IPS-20b (cell line): ENCODE data around the gene GPR32.
A peak's percentile ranks its signal among the peaks of the same experiment; 100 is the strongest.

Experiments
- H3K27ac ChIP-seq: one replicate; pipeline ENCODE4 v1.5.1; 2013; ENCODE audit warnings: low read length
- H3K27me3 ChIP-seq: 2 replicates; pipeline ENCODE4 v1.6.1; 2013; ENCODE audit warnings: mild to moderate bottlenecking, low read length, inconsistent platforms; ENCODE audit not compliant: insufficient read depth
- H3K36me3 ChIP-seq: 2 replicates; pipeline ENCODE4 v1.6.1; 2013; ENCODE audit warnings: low read depth, mild to moderate bottlenecking, inconsistent platforms, low read length, moderate library complexity; ENCODE audit not compliant: insufficient read depth
- H3K4me1 ChIP-seq: 2 replicates; pipeline ENCODE4 v1.6.1; 2013; ENCODE audit warnings: mild to moderate bottlenecking, control low read depth, inconsistent platforms, low read length, moderate library complexity; ENCODE audit not compliant: insufficient read depth
- H3K4me3 ChIP-seq: 2 replicates; pipeline ENCODE4 v1.5.1; 2013; ENCODE audit warnings: mild to moderate bottlenecking, low read length, inconsistent platforms
- H3K9ac ChIP-seq: 2 replicates; pipeline ENCODE4 v1.6.1; 2013; ENCODE audit warnings: low read depth, mild to moderate bottlenecking, inconsistent platforms, low read length, moderate library complexity
- H3K9me3 ChIP-seq: 2 replicates; pipeline ENCODE4 v1.6.1; 2013; ENCODE audit warnings: mild to moderate bottlenecking, low read depth, low read length, inconsistent platforms; ENCODE audit not compliant: insufficient read depth

GPR32 gene

DNA sequence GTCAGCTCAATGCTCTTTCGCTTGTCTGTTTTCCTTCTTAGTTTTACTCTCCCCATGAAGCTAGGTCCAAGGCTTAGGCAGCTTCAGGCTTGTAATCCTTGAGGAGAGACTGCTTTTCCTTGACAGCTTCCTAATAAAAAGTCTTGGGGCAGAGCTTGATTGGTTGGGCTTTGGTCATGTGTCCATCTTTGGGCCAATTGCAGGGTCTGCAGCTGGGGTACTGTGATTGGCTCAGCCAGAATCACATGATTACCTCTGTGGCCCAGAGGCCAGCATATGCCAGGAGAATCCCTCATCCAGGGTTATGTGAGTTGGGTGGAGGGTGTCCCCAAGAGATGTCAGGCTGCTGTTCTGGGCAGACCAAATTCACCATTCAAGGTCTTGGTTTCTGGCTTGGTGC is 45.2 kb downstream of the GPR32 start:
- no peak overlapping the region for H3K4me3 ChIP-seq
- peaks cover 29% of the 10 kb centered on the region for H3K27me3 ChIP-seq
- H3K27ac ChIP-seq, result no peak overlapping the region
- no peaks in the 10 kb centered on the region for H3K36me3 ChIP-seq
- no peaks in the 10 kb centered on the region for H3K4me1 ChIP-seq
- H3K9me3 ChIP-seq, result peaks cover 10% of the 10 kb centered on the region
- no peak overlapping the region for H3K9ac ChIP-seq

DNA sequence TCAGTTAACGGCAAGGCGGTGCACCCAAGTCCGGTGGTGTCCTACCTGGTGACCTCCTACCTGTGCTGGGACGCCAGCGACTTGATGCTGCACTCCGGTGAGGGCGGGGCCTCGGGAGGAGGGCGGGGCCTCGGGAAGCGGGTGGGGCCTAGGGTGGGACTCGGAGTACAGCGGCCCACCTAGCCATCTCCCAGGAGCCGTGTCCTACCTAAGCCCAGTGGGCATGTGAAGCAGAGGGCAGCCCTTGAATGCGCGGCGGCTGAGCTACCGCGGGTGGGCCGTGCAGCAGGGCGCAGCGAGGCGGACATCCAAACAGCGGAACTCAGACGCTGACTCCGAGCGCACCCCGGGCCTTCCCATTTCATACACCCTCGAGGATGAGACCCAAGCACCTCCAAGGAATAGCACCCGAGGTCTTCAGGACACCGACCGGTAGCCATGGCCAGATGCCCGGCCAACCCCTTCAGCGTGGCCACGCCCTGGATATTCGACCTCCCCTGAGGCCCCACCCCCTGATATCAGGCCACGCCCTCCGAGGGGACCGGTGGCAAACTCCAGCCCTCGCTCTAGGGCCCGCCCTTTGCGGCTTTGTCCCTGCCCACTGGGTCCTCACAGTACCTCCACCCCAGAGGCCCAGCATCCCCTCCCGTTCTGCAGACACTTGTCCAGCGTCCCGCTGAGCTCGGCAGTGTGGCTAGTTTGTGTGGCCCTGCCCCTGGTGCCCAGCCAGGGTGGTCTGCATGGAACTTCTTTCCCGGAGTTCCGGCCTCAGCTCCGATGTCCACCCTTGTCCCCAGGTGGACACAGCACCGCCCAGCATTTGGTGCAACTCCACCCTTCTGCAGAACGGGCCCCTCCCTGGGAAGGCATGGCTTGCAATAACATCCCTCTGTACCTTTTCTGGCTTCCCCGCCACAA is 47.9 kb downstream of the GPR32 start:
- Histone ChIP-seq H3K4me1 (peaks cover 3% of the 10 kb centered on the region; the same call in 1 of the 2 replicates), H3K9ac (no peak overlapping the region), H3K4me3 (peak overlapping the region; percentile 74), H3K36me3 (no peaks in the 10 kb centered on the region), H3K9me3 (peaks cover 3% of the 10 kb centered on the region; the same call in 1 of the 2 replicates), H3K27me3 (peaks cover 52% of the 10 kb centered on the region), H3K27ac (no peak overlapping the region)

DNA sequence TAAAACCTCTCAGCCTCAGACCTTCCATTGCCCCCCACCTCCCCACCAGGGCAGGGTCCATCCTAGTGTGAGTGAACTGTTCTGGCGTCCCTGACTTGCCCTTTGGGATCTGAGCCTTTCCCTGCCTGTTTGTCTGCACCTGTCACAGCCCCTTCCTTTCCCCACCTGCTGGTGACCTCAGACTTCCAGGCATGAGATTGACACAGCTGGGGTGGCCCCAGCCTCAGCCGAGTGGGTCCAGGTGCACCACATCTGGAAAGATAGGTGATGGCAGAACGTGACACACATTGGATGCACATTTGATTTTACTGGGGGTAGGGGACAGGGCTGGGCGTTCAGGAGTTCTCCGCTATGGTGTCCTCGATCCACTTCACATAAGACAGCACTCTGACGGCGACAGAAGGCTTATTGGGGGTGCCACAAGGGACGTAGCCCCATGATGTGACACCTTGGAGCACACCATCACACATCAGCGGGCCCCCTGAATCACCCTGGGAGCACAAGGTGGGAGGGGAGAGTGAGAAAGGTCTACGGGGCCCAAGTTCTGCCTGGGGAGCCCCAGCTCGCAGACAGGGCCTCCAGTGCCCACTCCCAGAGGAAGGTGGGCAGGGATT is 48.7 kb downstream of the GPR32 start:
- Histone ChIP-seq H3K27me3 (peaks cover 52% of the 10 kb centered on the region), H3K9me3 (peaks cover 3% of the 10 kb centered on the region; the same call in 1 of the 2 replicates), H3K4me3 (peak overlapping the region; percentile 74; the same call in 1 of the 2 replicates), H3K9ac (no peak overlapping the region), H3K27ac (no peak overlapping the region), H3K4me1 (peaks cover 3% of the 10 kb centered on the region; the same call in 1 of the 2 replicates), H3K36me3 (no peaks in the 10 kb centered on the region)

DNA sequence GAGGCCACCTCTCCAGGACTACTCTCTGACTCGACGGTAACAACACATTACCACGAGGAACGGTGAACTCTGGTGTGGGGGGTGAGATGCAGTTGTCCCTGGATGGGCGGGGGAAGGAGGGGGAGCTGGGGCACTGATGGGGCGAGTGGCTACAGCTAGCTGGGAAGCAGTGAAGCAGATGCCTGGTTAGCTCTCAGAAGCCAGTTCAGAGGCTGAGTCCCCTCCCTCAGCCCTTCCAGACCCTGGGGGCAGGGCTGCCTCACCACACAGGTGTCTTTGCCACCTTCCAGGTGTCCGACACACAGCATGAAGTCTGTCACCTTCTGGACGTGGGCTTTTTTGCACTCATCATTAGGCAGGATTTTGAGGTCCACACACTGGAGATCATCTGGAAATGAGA is 49.4 kb downstream of the GPR32 start:
- peaks cover 52% of the 10 kb centered on the region for H3K27me3 ChIP-seq
- H3K9me3 ChIP-seq, result peaks cover 3% of the 10 kb centered on the region
- no peak overlapping the region for H3K27ac ChIP-seq
- H3K4me1 ChIP-seq, result peaks cover 3% of the 10 kb centered on the region; the same call in 1 of the 2 replicates
- H3K4me3 ChIP-seq, result peak overlapping the region; percentile 59; the same call in 1 of the 2 replicates
- H3K9ac ChIP-seq, result no peak overlapping the region
- no peaks in the 10 kb centered on the region for H3K36me3 ChIP-seq

DNA sequence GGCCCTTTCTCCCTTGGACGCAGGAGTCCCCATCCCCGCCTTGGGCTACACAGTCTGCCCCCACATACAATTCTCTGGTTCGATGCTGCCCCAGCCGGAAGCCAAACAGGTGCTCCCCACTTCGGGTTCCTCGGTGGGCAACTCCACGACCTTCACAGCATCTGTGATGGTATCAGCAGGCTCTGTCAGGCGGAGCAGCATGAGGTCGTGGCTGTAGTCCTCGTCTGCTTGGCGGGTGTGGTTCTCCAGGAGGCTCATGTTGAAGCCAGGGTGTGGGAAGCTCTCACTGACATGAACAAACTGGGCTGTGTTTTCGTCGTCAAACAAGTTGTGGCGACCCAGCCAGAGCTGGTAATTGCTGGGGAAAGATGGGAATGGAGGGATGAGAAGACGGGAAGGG is 49.8 kb downstream of the GPR32 start:
- no peak overlapping the region for H3K27ac ChIP-seq
- H3K9ac ChIP-seq, result no peak overlapping the region
- peaks cover 3% of the 10 kb centered on the region; the same call in 1 of the 2 replicates for H3K4me1 ChIP-seq
- H3K9me3 ChIP-seq, result peaks cover 2% of the 10 kb centered on the region
- peak overlapping the region; percentile 59; the same call in 1 of the 2 replicates for H3K4me3 ChIP-seq
- peaks cover 52% of the 10 kb centered on the region for H3K27me3 ChIP-seq
- no peaks in the 10 kb centered on the region for H3K36me3 ChIP-seq

DNA sequence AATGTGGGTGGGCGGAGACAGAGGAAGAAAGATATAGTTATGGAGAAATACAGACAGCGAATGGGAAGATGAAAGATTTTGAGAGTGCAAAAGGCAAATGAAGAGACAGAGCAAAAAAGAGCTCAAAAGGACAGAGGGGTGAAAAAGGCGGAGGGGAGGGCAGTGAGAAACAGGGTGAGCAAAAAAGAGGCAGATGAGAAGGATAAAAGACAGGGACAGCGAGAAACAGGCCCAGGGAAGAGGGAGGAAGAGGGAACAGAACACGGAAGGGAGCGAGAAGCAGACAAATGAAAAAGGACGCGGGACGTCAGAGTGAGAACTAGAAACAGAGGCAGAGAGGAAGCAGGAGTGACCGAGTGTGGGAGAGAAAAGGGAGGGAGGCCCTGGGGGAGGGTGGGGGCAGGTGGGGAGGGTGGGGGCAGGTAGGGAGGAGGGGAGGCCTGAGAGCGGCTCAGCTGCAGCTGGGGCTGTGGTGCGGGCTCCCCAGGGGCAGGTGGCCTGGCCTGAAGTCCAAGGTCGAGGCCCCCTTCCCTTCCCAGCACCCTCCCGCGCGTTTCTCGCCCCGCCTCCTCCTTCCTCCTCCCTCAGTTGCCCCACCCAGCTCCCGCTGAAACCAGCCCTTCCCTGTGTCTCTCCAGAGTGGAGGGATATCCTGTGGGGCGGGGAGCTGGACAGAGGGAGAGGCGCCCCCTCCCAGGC is 50.4 kb downstream of the GPR32 start:
- no peak overlapping the region for H3K27ac ChIP-seq
- peaks cover 3% of the 10 kb centered on the region; the same call in 1 of the 2 replicates for H3K4me1 ChIP-seq
- no peak overlapping the region for H3K9ac ChIP-seq
- H3K9me3 ChIP-seq, result peaks cover 4% of the 10 kb centered on the region
- peaks cover 52% of the 10 kb centered on the region for H3K27me3 ChIP-seq
- peak overlapping the region; percentile 59; the same call in 1 of the 2 replicates for H3K4me3 ChIP-seq
- no peaks in the 10 kb centered on the region for H3K36me3 ChIP-seq

DNA sequence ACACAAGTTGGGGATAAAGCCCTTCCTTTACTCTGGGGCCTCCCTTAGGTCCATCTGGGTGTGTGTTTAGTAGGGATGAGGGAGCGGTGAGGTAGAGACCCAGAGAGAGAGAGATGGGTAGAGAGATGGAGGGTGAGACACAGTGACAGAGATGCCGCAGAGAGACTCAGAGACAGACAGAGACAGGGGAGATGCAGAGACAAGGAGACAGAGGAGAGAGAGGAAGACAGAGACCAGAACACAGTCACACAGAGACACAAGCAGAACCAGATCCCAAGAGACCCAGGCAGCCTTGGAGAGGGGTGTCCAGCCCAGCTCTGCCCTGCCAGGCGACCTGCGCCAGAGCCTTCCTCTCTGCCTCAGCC is 51.0 kb downstream of the GPR32 start:
- no peak overlapping the region for H3K9ac ChIP-seq
- no peaks in the 10 kb centered on the region for H3K36me3 ChIP-seq
- no peak overlapping the region for H3K27ac ChIP-seq
- peaks cover 4% of the 10 kb centered on the region for H3K9me3 ChIP-seq
- peaks cover 52% of the 10 kb centered on the region for H3K27me3 ChIP-seq
- peaks cover 3% of the 10 kb centered on the region; the same call in 1 of the 2 replicates for H3K4me1 ChIP-seq
- peak overlapping the region; percentile 26; the same call in 1 of the 2 replicates for H3K4me3 ChIP-seq
